ENCODE measurements around the gene MIER2.
"Not testable (repeated sequence)": the region's sequence is repeated elsewhere in the genome, so short reads cannot be mapped to it uniquely, and the experiment has no call there.

The MIER2 gene

GRCh38 chr19:275958-276646, 68.5 kb downstream of the MIER2 start:
- no peak overlapping the region for H3K27ac ChIP-seq
- TF ChIP-seq, protein P1, sequence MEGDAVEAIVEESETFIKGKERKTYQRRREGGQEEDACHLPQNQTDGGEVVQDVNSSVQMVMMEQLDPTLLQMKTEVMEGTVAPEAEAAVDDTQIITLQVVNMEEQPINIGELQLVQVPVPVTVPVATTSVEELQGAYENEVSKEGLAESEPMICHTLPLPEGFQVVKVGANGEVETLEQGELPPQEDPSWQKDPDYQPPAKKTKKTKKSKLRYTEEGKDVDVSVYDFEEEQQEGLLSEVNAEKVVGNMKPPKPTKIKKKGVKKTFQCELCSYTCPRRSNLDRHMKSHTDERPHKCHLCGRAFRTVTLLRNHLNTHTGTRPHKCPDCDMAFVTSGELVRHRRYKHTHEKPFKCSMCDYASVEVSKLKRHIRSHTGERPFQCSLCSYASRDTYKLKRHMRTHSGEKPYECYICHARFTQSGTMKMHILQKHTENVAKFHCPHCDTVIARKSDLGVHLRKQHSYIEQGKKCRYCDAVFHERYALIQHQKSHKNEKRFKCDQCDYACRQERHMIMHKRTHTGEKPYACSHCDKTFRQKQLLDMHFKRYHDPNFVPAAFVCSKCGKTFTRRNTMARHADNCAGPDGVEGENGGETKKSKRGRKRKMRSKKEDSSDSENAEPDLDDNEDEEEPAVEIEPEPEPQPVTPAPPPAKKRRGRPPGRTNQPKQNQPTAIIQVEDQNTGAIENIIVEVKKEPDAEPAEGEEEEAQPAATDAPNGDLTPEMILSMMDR (conservative IDR thresholded peaks at IDR 0.05): no peak

GRCh38 chr19:275000-275399, 69.6 kb downstream of the MIER2 start:
- TF ChIP-seq, protein P1 (conservative IDR thresholded peaks at IDR 0.05): no peak
- H3K27ac ChIP-seq: no peak overlapping the region

DNA sequence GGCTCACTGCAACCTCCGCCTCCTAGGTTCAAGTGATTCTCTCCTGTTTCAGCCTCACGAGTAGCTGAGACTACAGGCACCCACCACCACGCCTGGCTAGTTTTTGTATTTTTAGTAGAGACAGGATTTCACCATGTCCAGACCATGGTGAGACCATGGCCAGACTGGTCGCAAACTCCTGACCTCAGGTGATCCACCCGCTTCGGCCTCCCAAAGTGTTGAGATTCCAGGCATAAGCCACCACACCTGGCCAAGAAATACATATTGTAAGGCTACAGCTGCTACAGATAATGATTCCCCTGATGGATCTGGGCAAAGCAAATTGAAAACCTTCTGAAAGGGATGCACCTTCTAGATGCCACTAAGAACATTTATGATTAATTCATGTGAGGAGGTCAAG, 71.2 kb downstream of the MIER2 start:
- TF ChIP-seq, protein P1 (conservative IDR thresholded peaks at IDR 0.05): no peak
- no peak overlapping the region for H3K27ac ChIP-seq

- TF ChIP-seq, protein P1 (conservative IDR thresholded peaks at IDR 0.05): no peak
- no peak overlapping the region for H3K27ac ChIP-seq
Observed at GRCh38 chr19:271856-272255, 72.7 kb downstream of the MIER2 start.

DNA sequence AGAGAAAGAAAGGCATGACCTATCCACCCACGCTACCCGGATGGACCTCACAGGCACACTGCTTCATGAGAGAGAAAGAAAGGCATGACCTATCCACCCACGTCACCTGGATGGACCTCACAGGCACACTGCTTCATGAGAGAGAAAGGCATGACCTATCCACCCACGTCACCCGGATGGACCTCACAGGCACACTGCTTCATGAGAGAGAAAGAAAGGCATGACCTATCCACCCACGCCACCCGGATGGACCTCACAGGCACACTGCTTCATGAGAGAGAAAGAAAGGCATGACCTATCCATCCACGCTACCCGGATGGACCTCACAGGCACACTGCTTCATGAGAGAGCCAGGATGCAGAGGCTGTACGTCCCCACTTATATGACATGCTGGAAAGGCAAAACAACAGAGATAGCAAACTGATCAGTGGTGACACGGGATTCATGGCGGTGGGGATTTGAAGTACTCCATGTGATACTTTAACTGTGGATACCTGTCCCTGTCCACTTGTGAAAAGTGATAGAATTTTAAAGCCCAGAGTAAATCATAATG, 73.8 kb downstream of the MIER2 start:
- H3K27ac ChIP-seq: not testable (repeated sequence)

DNA sequence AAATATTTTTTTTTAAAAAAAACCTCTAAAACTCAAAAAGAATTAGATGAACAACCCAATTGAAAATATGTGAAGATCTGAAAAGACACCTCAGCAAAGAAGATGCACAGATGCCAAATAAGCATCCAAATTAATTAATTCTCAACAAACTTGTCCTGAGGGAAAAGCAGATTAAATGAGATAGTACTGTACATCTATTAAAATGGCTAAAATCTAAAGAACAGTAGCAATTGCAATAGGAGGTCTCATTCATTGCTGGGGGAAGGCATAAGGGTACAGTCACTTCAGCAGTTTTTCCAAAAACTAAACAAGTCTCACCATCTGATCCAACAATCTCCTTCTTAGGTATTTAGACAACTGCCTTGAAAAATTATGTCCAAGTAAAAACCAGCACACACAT, 75.4 kb downstream of the MIER2 start:
- TF ChIP-seq, protein P1 (conservative IDR thresholded peaks at IDR 0.05): no peak
- H3K27ac ChIP-seq: no peak overlapping the region

DNA sequence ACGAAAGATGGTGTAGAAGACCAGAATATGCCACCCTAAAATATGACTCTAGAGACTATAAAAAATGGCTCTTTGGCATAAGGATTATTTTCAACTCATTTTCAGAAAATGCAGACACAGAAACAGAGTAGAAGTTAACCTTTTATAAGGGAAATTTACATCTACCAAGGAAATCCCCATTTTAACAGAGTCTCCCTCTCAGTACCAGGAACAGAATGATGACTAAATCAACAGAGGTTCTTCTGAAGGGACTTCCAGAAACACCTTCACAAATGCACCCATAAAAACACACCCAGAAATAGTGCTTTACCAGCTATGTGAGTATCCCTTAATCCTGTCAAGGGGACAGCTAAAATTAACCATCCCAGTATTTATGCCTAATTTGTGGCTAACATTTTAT, 82.5 kb downstream of the MIER2 start:
- H3K27ac ChIP-seq: no peak overlapping the region
- TF ChIP-seq, protein P1 (conservative IDR thresholded peaks at IDR 0.05): no peak

DNA sequence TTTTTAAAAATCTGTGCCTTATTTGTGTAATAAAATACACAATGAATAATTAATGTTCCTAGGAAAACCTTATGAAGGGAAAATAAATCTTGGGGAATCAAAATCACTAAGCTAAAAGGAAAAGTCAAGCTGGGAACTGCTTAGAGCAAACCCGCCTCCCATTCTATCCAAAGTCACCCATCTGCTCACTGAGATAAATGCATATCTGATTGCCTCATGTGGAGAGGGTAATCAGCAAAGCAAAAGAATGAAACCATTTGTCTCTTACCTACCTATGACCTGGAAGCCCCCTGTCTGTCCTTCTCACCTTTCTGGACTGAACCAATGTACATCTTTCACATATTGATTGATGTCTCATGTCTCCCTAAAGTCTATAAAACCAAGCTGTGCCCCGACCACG, 87.8 kb downstream of the MIER2 start:
- not testable (repeated sequence) for H3K27ac ChIP-seq
